ENCODE results near the gene ABCA9. TPM values are rescaled to one million over a fixed set of nuclear protein-coding genes. Genes with fewer than 3 reads are reported as not detected.
A peak's percentile ranks its signal among the peaks of the same experiment; 100 is the strongest.

The ABCA9 gene
- total and polyA plus RNA-seq, 2 of the 13 experiments (the other 11 are each of a cell fraction or from before 2014, with no cell fraction given), result 0.04 TPM; not detected in 1

DNA sequence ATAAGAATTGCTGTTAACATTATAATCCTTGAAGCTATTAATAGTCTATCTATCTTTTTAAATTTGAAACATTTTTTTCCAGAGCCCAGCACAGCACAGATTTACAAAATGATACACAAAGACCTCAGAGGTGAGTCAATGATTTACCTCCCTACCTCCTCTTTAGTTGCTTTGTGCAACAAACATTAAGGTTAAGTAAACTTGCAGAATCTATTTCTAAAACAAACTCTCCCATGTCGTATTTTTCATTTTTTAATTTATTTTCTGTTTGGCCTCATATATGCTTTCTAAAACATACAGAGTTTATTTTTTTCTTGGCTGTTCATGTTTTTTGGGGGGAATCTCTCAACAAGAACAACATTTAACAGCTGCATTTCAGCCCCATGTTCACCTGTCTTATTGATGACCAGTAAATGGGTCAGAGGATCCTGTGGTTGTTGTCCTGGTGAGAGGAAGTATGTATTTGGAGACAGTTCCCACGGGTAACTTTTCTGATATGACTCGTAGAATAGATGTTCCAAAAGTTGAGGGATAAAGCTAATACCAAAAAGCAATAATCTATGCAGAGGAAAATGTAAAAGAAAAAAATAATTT, 42.6 kb downstream of the ABCA9 start (continued):
- TF ChIP-seq, protein P1, sequence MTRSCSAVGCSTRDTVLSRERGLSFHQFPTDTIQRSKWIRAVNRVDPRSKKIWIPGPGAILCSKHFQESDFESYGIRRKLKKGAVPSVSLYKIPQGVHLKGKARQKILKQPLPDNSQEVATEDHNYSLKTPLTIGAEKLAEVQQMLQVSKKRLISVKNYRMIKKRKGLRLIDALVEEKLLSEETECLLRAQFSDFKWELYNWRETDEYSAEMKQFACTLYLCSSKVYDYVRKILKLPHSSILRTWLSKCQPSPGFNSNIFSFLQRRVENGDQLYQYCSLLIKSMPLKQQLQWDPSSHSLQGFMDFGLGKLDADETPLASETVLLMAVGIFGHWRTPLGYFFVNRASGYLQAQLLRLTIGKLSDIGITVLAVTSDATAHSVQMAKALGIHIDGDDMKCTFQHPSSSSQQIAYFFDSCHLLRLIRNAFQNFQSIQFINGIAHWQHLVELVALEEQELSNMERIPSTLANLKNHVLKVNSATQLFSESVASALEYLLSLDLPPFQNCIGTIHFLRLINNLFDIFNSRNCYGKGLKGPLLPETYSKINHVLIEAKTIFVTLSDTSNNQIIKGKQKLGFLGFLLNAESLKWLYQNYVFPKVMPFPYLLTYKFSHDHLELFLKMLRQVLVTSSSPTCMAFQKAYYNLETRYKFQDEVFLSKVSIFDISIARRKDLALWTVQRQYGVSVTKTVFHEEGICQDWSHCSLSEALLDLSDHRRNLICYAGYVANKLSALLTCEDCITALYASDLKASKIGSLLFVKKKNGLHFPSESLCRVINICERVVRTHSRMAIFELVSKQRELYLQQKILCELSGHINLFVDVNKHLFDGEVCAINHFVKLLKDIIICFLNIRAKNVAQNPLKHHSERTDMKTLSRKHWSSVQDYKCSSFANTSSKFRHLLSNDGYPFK (CRISPR knock-in tag; IDR thresholded peaks at IDR 0.05; ENCODE audit: borderline replicate concordance), result no peak
- TF ChIP-seq FOXP1 (IDR thresholded peaks at IDR 0.05) (no peak), FOXP1 (CRISPR knock-in tag; IDR thresholded peaks at IDR 0.05) (peak; percentile 65), KLF6 (CRISPR knock-in tag; IDR thresholded peaks at IDR 0.05) (no peak), RFX1 (IDR thresholded peaks at IDR 0.05) (no peak), YY1 (IDR thresholded peaks at IDR 0.05; ENCODE audit: insufficient read depth, insufficient replicate concordance, low read depth, low read length) (no peak), CHCHD3 (CRISPR knock-in tag; IDR thresholded peaks at IDR 0.05) (no peak), RARA (CRISPR knock-in tag; IDR thresholded peaks at IDR 0.05) (0 out of 2 replicates have a peak, but pooled peaks have one; percentile 19), ZC3H13 (CRISPR knock-in tag; IDR thresholded peaks at IDR 0.05) (no peak), MED1 (CRISPR knock-in tag; IDR thresholded peaks at IDR 0.05) (peak; percentile 32; the same call in 1 of the 2 replicates), ZNF747 (CRISPR knock-in tag; IDR thresholded peaks at IDR 0.05; ENCODE audit: borderline replicate concordance) (no peak), MIER3 (CRISPR knock-in tag; IDR thresholded peaks at IDR 0.05; ENCODE audit: borderline replicate concordance) (no peak), ZNF761 (CRISPR knock-in tag; conservative IDR thresholded peaks at IDR 0.05) (no peak), DR1 (CRISPR knock-in tag; IDR thresholded peaks at IDR 0.05) (no peak), NFIC (IDR thresholded peaks at IDR 0.05; ENCODE audit: low read length) (peak; percentile 72; the same call in 1 of the 2 replicates), NFYC (CRISPR knock-in tag; IDR thresholded peaks at IDR 0.05) (no peak), CBX2 (IDR thresholded peaks at IDR 0.05; ENCODE audit: low read depth, low read length) (no peak), CBX2 (CRISPR knock-in tag; IDR thresholded peaks at IDR 0.05; ENCODE audit: low read depth) (no peak), MTF1 (CRISPR knock-in tag; IDR thresholded peaks at IDR 0.05) (no peak), ZFP41 (CRISPR knock-in tag; IDR thresholded peaks at IDR 0.05; ENCODE audit: borderline replicate concordance) (no peak), TOE1 (CRISPR knock-in tag; IDR thresholded peaks at IDR 0.05) (no peak)
- TF ChIP-seq, protein P2, sequence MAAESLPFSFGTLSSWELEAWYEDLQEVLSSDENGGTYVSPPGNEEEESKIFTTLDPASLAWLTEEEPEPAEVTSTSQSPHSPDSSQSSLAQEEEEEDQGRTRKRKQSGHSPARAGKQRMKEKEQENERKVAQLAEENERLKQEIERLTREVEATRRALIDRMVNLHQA (CRISPR knock-in tag; IDR thresholded peaks at IDR 0.05), result no peak
- TF ChIP-seq, protein P3, sequence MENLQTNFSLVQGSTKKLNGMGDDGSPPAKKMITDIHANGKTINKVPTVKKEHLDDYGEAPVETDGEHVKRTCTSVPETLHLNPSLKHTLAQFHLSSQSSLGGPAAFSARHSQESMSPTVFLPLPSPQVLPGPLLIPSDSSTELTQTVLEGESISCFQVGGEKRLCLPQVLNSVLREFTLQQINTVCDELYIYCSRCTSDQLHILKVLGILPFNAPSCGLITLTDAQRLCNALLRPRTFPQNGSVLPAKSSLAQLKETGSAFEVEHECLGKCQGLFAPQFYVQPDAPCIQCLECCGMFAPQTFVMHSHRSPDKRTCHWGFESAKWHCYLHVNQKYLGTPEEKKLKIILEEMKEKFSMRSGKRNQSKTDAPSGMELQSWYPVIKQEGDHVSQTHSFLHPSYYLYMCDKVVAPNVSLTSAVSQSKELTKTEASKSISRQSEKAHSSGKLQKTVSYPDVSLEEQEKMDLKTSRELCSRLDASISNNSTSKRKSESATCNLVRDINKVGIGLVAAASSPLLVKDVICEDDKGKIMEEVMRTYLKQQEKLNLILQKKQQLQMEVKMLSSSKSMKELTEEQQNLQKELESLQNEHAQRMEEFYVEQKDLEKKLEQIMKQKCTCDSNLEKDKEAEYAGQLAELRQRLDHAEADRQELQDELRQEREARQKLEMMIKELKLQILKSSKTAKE (CRISPR knock-in tag; IDR thresholded peaks at IDR 0.05; ENCODE audit: borderline replicate concordance), result no peak
- TF ChIP-seq, protein P4, sequence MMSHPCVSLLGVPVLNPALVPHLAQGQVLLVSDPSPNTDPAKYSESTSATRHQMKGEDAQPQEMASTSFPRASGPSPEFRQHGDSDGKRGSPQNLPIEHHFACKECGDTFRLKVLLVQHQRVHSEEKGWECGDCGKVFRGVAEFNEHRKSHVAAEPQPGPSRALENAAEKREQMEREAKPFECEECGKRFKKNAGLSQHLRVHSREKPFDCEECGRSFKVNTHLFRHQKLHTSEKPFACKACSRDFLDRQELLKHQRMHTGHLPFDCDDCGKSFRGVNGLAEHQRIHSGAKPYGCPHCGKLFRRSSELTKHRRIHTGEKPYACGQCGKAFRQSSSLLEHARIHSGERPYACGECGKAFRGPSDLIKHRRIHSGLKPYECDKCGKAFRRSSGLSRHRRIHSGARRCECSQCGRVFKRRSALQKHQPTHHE (CRISPR knock-in tag; IDR thresholded peaks at IDR 0.05; ENCODE audit: borderline replicate concordance), result no peak
- TF ChIP-seq, protein P5, sequence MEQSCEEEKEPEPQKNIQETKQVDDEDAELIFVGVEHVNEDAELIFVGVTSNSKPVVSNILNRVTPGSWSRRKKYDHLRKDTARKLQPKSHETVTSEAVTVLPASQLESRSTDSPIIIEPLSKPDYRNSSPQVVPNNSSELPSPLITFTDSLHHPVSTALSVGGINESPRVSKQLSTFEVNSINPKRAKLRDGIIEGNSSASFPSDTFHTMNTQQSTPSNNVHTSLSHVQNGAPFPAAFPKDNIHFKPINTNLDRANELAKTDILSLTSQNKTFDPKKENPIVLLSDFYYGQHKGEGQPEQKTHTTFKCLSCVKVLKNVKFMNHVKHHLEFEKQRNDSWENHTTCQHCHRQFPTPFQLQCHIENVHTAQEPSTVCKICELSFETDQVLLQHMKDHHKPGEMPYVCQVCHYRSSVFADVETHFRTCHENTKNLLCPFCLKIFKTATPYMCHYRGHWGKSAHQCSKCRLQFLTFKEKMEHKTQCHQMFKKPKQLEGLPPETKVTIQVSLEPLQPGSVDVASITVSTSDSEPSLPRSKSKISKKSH (CRISPR knock-in tag; IDR thresholded peaks at IDR 0.05; ENCODE audit: borderline replicate concordance), result no peak
